ENCODE data around the gene COX18. TPM values are rescaled to one million over a fixed set of nuclear protein-coding genes. Genes with fewer than 3 reads are reported as not detected.

COX18 gene
- total and polyA plus RNA-seq, 7 experiments from 2014 or later: 6.9 to 18.4 (median 13.0) TPM

GRCh38 chr4:73037057-73037456 lies 32.5 kb downstream of the COX18 start:
- peaks cover 0 to 21% (median 2%) of the 10 kb centered on the region in 5 donors for H3K27me3 Mint-ChIP-seq
- H3K9me3 ChIP-seq (ENCODE audit: control insufficient read depth in 2 of 3, low read length in 3 of 3): no peaks in the 10 kb centered on the region
- H3K4me3 ChIP-seq (ENCODE audit: low read length): no peak overlapping the region
- POLR2A ChIA-PET: no interaction called here
- H3K36me3 ChIP-seq (ENCODE audit: control insufficient read depth in 2 of 3, insufficient read depth in 3 of 3, low read length in 3 of 3): no peaks in the 10 kb centered on the region
- no peak overlapping the region for H3K27ac Mint-ChIP-seq
- H3K27me3 ChIP-seq (ENCODE audit: control insufficient read depth in 2 of 2, insufficient read depth in 2 of 2, low read length in 2 of 2): no peaks in the 10 kb centered on the region
- H3K4me1 Mint-ChIP-seq: peaks cover 0 to 10% (median 0%) of the 10 kb centered on the region in 7 donors
- no peaks in the 10 kb centered on the region for H3K4me1 ChIP-seq (ENCODE audit: control insufficient read depth in 2 of 2, insufficient read depth in 2 of 2, low read length in 2 of 2)
- H3K27ac ChIP-seq (ENCODE audit: low read depth, low read length): no peak overlapping the region
- intact Hi-C loops (cut with micrococcal nuclease): no loop called here
- peaks cover 0 to 4% (median 0%) of the 10 kb centered on the region in 5 donors for H3K36me3 Mint-ChIP-seq
- CTCF ChIA-PET: interaction anchor here (0.6 kb wide), 1 partner anchor 310 kb away, joined by 3 read pairs; no protein-coding TSS in a partner anchor
- peaks cover 0 to 13% (median 0%) of the 10 kb centered on the region in 11 donors for H3K9me3 Mint-ChIP-seq
- no peak for ATAC-seq
- no peak overlapping the region for H3K4me3 Mint-ChIP-seq
- DNase-seq: no peak

- Histone ChIP-seq H3K27ac (ENCODE audit: low read depth, low read length) (no peak overlapping the region), H3K4me1 (ENCODE audit: control insufficient read depth in 2 of 2, insufficient read depth in 2 of 2, low read length in 2 of 2) (no peaks in the 10 kb centered on the region), H3K9me3 (ENCODE audit: control insufficient read depth in 2 of 3, low read length in 3 of 3) (no peaks in the 10 kb centered on the region), H3K4me3 (ENCODE audit: low read length) (no peak overlapping the region), H3K36me3 (ENCODE audit: control insufficient read depth in 2 of 3, insufficient read depth in 3 of 3, low read length in 3 of 3) (no peaks in the 10 kb centered on the region), H3K27me3 (ENCODE audit: control insufficient read depth in 2 of 2, insufficient read depth in 2 of 2, low read length in 2 of 2) (no peaks in the 10 kb centered on the region)
- Mint-ChIP-seq H3K36me3 (peaks cover 0 to 4% (median 0%) of the 10 kb centered on the region in 5 donors), H3K4me1 (peaks cover 0 to 10% (median 0%) of the 10 kb centered on the region in 7 donors), H3K27ac (no peak overlapping the region), H3K4me3 (no peak overlapping the region), H3K27me3 (peaks cover 0 to 14% (median 2%) of the 10 kb centered on the region in 5 donors), H3K9me3 (peaks cover 0 to 13% (median 0%) of the 10 kb centered on the region in 11 donors)
- ChIA-PET POLR2A (no interaction called here), CTCF (no interaction called here)
- intact Hi-C loops (cut with micrococcal nuclease): no loop called here
- no peak for DNase-seq
- ATAC-seq: no peak
Measured at GRCh38 chr4:73036123-73036522, 33.4 kb downstream of the COX18 start.

GRCh38 chr4:73034896-73035295 lies 34.6 kb downstream of the COX18 start:
- intact Hi-C loops (cut with micrococcal nuclease): no loop called here

GRCh38 chr4:73028621-73029020 lies 40.9 kb downstream of the COX18 start:
- no peaks in the 10 kb centered on the region for H3K27me3 ChIP-seq (ENCODE audit: control insufficient read depth in 2 of 2, insufficient read depth in 2 of 2, low read length in 2 of 2)
- POLR2A ChIA-PET: no interaction called here
- no peak overlapping the region for H3K4me3 ChIP-seq (ENCODE audit: low read length)
- no peak overlapping the region for H3K27ac ChIP-seq (ENCODE audit: low read depth, low read length)
- H3K36me3 ChIP-seq (ENCODE audit: control insufficient read depth in 2 of 3, insufficient read depth in 3 of 3, low read length in 3 of 3): no peaks in the 10 kb centered on the region
- ATAC-seq (no peak), DNase-seq (no peak)
- intact Hi-C loops (cut with micrococcal nuclease): loop anchor here in 1 of 2 donors (10.0 kb wide), 1 partner anchor 1844 kb away; no protein-coding TSS in a partner anchor
- Mint-ChIP-seq H3K27ac (no peak overlapping the region), H3K4me1 (peaks cover 0 to 4% (median 0%) of the 10 kb centered on the region in 7 donors), H3K27me3 (peaks cover 0 to 6% (median 0%) of the 10 kb centered on the region in 5 donors), H3K36me3 (no peaks in the 10 kb centered on the region), H3K9me3 (peaks cover 0 to 1% (median 0%) of the 10 kb centered on the region in 11 donors), H3K4me3 (no peak overlapping the region)
- no peaks in the 10 kb centered on the region for H3K9me3 ChIP-seq (ENCODE audit: control insufficient read depth in 2 of 3, low read length in 3 of 3)
- CTCF ChIA-PET: no interaction called here
- H3K4me1 ChIP-seq (ENCODE audit: control insufficient read depth in 2 of 2, insufficient read depth in 2 of 2, low read length in 2 of 2): no peaks in the 10 kb centered on the region

More at GRCh38 chr4:73034896-73035295, 34.6 kb downstream of the COX18 start:
- ATAC-seq (no peak), DNase-seq (no peak)
- H3K27me3 ChIP-seq (ENCODE audit: control insufficient read depth in 2 of 2, insufficient read depth in 2 of 2, low read length in 2 of 2): no peaks in the 10 kb centered on the region
- H3K27me3 Mint-ChIP-seq: peaks cover 0 to 13% (median 0%) of the 10 kb centered on the region in 5 donors
- no peak overlapping the region for H3K4me3 ChIP-seq (ENCODE audit: low read length)
- H3K4me1 ChIP-seq (ENCODE audit: control insufficient read depth in 2 of 2, insufficient read depth in 2 of 2, low read length in 2 of 2): no peaks in the 10 kb centered on the region
- H3K36me3 Mint-ChIP-seq: peaks cover 0 to 4% (median 0%) of the 10 kb centered on the region in 5 donors
- ChIA-PET CTCF (no interaction called here), POLR2A (no interaction called here)
- no peaks in the 10 kb centered on the region for H3K36me3 ChIP-seq (ENCODE audit: control insufficient read depth in 2 of 3, insufficient read depth in 3 of 3, low read length in 3 of 3)
- no peaks in the 10 kb centered on the region for H3K9me3 ChIP-seq (ENCODE audit: control insufficient read depth in 2 of 3, low read length in 3 of 3)
- H3K9me3 Mint-ChIP-seq: peaks cover 0 to 13% (median 0%) of the 10 kb centered on the region in 11 donors
- H3K4me1 Mint-ChIP-seq: peaks cover 0 to 10% (median 0%) of the 10 kb centered on the region in 7 donors
- no peak overlapping the region for H3K27ac Mint-ChIP-seq
- H3K4me3 Mint-ChIP-seq: no peak overlapping the region
- no peak overlapping the region for H3K27ac ChIP-seq (ENCODE audit: low read depth, low read length)

- CTCF ChIA-PET: no interaction called here
- H3K27ac Mint-ChIP-seq: no peak overlapping the region
- Histone ChIP-seq H3K27me3 (ENCODE audit: control insufficient read depth in 2 of 2, insufficient read depth in 2 of 2, low read length in 2 of 2) (no peaks in the 10 kb centered on the region), H3K4me3 (ENCODE audit: low read length) (no peak overlapping the region), H3K4me1 (ENCODE audit: control insufficient read depth in 2 of 2, insufficient read depth in 2 of 2, low read length in 2 of 2) (no peaks in the 10 kb centered on the region), H3K27ac (ENCODE audit: low read depth, low read length) (no peak overlapping the region), H3K36me3 (ENCODE audit: control insufficient read depth in 2 of 3, insufficient read depth in 3 of 3, low read length in 3 of 3) (no peaks in the 10 kb centered on the region), H3K9me3 (ENCODE audit: control insufficient read depth in 2 of 3, low read length in 3 of 3) (no peaks in the 10 kb centered on the region)
- H3K4me1 Mint-ChIP-seq: peaks cover 0 to 4% (median 0%) of the 10 kb centered on the region in 7 donors
- DNase-seq (no peak), ATAC-seq (no peak)
- H3K27me3 Mint-ChIP-seq: peaks cover 0 to 11% (median 5%) of the 10 kb centered on the region in 5 donors
- peaks cover 0 to 1% (median 0%) of the 10 kb centered on the region in 11 donors for H3K9me3 Mint-ChIP-seq
- POLR2A ChIA-PET: no interaction called here
- H3K36me3 Mint-ChIP-seq: no peaks in the 10 kb centered on the region
- H3K4me3 Mint-ChIP-seq: no peak overlapping the region
- intact Hi-C loops (cut with micrococcal nuclease): loop anchor here in 1 of 2 donors (10.0 kb wide), 1 partner anchor 1837 kb away; no protein-coding TSS in a partner anchor
Measured at GRCh38 chr4:73021634-73022033, 47.9 kb downstream of the COX18 start.

- DNase-seq (peak in 6 of 9 donors; percentile 2 to 33 (median 20)), ATAC-seq (no peak)
- H3K4me3 ChIP-seq (ENCODE audit: low read length): no peak overlapping the region
- peaks cover 0 to under 1% (median 0%) of the 10 kb centered on the region in 11 donors for H3K9me3 Mint-ChIP-seq
- no peaks in the 10 kb centered on the region for H3K4me1 ChIP-seq (ENCODE audit: control insufficient read depth in 2 of 2, insufficient read depth in 2 of 2, low read length in 2 of 2)
- H3K27me3 Mint-ChIP-seq: peaks cover 0 to 11% (median 8%) of the 10 kb centered on the region in 5 donors
- H3K27me3 ChIP-seq (ENCODE audit: control insufficient read depth in 2 of 2, insufficient read depth in 2 of 2, low read length in 2 of 2): no peaks in the 10 kb centered on the region
- H3K9me3 ChIP-seq (ENCODE audit: control insufficient read depth in 2 of 3, low read length in 3 of 3): no peaks in the 10 kb centered on the region
- no peaks in the 10 kb centered on the region for H3K36me3 Mint-ChIP-seq
- CTCF ChIA-PET: no interaction called here
- no peak overlapping the region for H3K27ac ChIP-seq (ENCODE audit: low read depth, low read length)
- H3K4me1 Mint-ChIP-seq: peaks cover 0 to 1% (median 0%) of the 10 kb centered on the region in 7 donors
- no peak overlapping the region for H3K27ac Mint-ChIP-seq
- intact Hi-C loops (cut with micrococcal nuclease): loop anchor here (1.0 to 10.0 kb wide), 4 partner anchors 317 to 1835 kb away; no protein-coding TSS in a partner anchor
- no peak overlapping the region for H3K4me3 Mint-ChIP-seq
- no peaks in the 10 kb centered on the region for H3K36me3 ChIP-seq (ENCODE audit: control insufficient read depth in 2 of 3, insufficient read depth in 3 of 3, low read length in 3 of 3)
- POLR2A ChIA-PET: no interaction called here
Measured at GRCh38 chr4:73019462-73020047, 50.0 kb downstream of the COX18 start.

- Mint-ChIP-seq H3K27me3 (peaks cover 0 to 11% (median 4%) of the 10 kb centered on the region in 5 donors), H3K36me3 (no peaks in the 10 kb centered on the region), H3K9me3 (no peaks in the 10 kb centered on the region), H3K4me3 (no peak overlapping the region), H3K4me1 (no peaks in the 10 kb centered on the region), H3K27ac (no peak overlapping the region)
- CTCF ChIA-PET: no interaction called here
- ATAC-seq (no peak), DNase-seq (no peak)
- POLR2A ChIA-PET: no interaction called here
- Histone ChIP-seq H3K36me3 (ENCODE audit: control insufficient read depth in 2 of 3, insufficient read depth in 3 of 3, low read length in 3 of 3) (no peaks in the 10 kb centered on the region), H3K9me3 (ENCODE audit: control insufficient read depth in 2 of 3, low read length in 3 of 3) (no peaks in the 10 kb centered on the region), H3K27me3 (ENCODE audit: control insufficient read depth in 2 of 2, insufficient read depth in 2 of 2, low read length in 2 of 2) (no peaks in the 10 kb centered on the region), H3K4me3 (ENCODE audit: low read length) (no peak overlapping the region), H3K4me1 (ENCODE audit: control insufficient read depth in 2 of 2, insufficient read depth in 2 of 2, low read length in 2 of 2) (no peaks in the 10 kb centered on the region), H3K27ac (ENCODE audit: low read depth, low read length) (no peak overlapping the region)
- intact Hi-C loops (cut with micrococcal nuclease): loop anchor here (2.0 to 10.0 kb wide), 2 partner anchors 692 to 724 kb away; no protein-coding TSS in a partner anchor
Measured at GRCh38 chr4:73018595-73018994, 50.9 kb downstream of the COX18 start.
